SU-DHL-6 (cell line): Measurements from ENCODE around the gene MTREX.

Experiments
- H2AFZ ChIP-seq: fragments of 200-600 bp; sonication (generic); 2 replicates; pipeline ENCODE4 v1.6.1; 2014; ENCODE audit warnings: low read depth, mild to moderate bottlenecking, moderate library complexity, mixed read lengths, antibody characterized with exemption, low read length; ENCODE audit not compliant: severe bottlenecking
- H3F3A ChIP-seq: fragments of 200-600 bp; shearing (Covaris generic); 2 replicates; pipeline ENCODE4 v1.6.0; 2016; ENCODE audit warnings: antibody characterized with exemption, mild to moderate bottlenecking; ENCODE audit not compliant: insufficient read depth
- H3K27ac ChIP-seq: fragments of 200-600 bp; sonication (generic); 2 replicates; pipeline ENCODE4 v1.5.1; 2016; ENCODE audit warnings: low read depth, mild to moderate bottlenecking, low read length, moderate library complexity, mixed read lengths
- H3K27me3 ChIP-seq: fragments of 200-600 bp; sonication (generic), shearing (Covaris generic); 2 replicates; pipeline ENCODE4 v1.6.0; 2014; ENCODE audit warnings: mild to moderate bottlenecking, low read length
- H3K36me3 ChIP-seq: fragments of 200-600 bp; sonication (generic); 2 replicates; pipeline ENCODE4 v1.6.1; 2014; ENCODE audit warnings: mild to moderate bottlenecking, low read length, mixed read lengths
- H3K4me2 ChIP-seq: fragments of 300-600, 200-600 bp; shearing (Covaris generic), sonication (generic); 2 replicates; pipeline ENCODE4 v1.6.0; 2014; ENCODE audit warnings: low read length, low read depth, mild to moderate bottlenecking; ENCODE audit not compliant: poor library complexity, severe bottlenecking
- H3K4me3 ChIP-seq: fragments of 200-600 bp; sonication (generic); 2 replicates; pipeline ENCODE4 v1.5.1; 2014; ENCODE audit warnings: antibody characterized with exemption, low read length, mild to moderate bottlenecking, mixed read lengths; ENCODE audit not compliant: insufficient read depth, poor library complexity, severe bottlenecking
- H3K79me2 ChIP-seq: fragments of 200-600 bp; sonication (generic); 2 replicates; pipeline ENCODE4 v1.6.1; 2014; ENCODE audit warnings: mild to moderate bottlenecking, low read length, moderate library complexity; ENCODE audit not compliant: insufficient read depth
- H3K9ac ChIP-seq: fragments of 200-600 bp; sonication (generic); 2 replicates; pipeline ENCODE4 v1.7.0; 2014; ENCODE audit warnings: mild to moderate bottlenecking, low read length
- H3K9me2 ChIP-seq: fragments of 200-600 bp; sonication (generic); replicated peaks from 2 replicates; pipeline ENCODE4 v1.6.1; 2014; ENCODE audit warnings: low read length; ENCODE audit not compliant: insufficient read depth
- H3K9me3 ChIP-seq: fragments of 200-600 bp; sonication (generic); 2 replicates; pipeline ENCODE4 v1.6.1; 2014; ENCODE audit warnings: low read length, mixed read lengths; ENCODE audit not compliant: insufficient read depth
- H4K20me1 ChIP-seq: fragments of 200-600 bp; sonication (generic); 2 replicates; pipeline ENCODE4 v1.6.1; 2014; ENCODE audit warnings: low read depth, mild to moderate bottlenecking, antibody characterized with exemption, low read length, moderate library complexity, mixed read lengths
- EZH2phosphoT487 ChIP-seq: fragments of 200-600 bp; sonication (generic), shearing (Covaris generic); conservative IDR thresholded peaks from 2 replicates; pipeline ENCODE4 v1.6.1; 2018; ENCODE audit warnings: mild to moderate bottlenecking, antibody characterized with exemption, low read length, moderate library complexity, mixed read lengths
- TF ChIP-seq, protein P1 (sequence below): fragments of 200-600 bp; sonication (generic); IDR thresholded peaks from one replicate; pipeline ENCODE4 v1.5.1; 2017; ENCODE audit warnings: antibody characterized with exemption, mild to moderate bottlenecking, low read length, moderate library complexity; ENCODE audit not compliant: insufficient read depth, poor library complexity, severe bottlenecking

The MTREX gene

DNA sequence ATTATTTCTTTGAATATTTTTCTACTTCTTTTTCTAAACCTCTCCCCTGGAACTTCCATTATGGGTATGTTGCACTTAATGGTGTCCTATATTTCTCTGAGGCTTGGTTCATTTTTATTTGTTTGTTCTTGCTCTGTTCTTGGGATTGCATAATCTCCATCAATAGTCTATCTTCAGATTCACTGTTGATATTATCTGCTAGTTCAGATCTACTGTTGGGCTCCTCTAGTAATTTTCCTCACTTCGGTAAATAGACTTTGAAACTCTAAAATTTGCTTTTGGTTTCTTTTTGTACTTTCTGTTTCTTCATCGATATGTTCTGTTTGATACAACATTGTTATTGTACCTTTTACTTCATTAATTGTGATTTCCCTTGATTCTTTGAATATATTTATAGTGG lies 76.3 kb downstream of the MTREX start:
- no peak overlapping the region for H3K27ac ChIP-seq
- no peaks in the 10 kb centered on the region for H3K27me3 ChIP-seq
- no peaks in the 10 kb centered on the region; the same call in 1 of the 2 replicates for H4K20me1 ChIP-seq
- no peak overlapping the region for H3K9ac ChIP-seq
- H3K4me3 ChIP-seq = no peak overlapping the region
- H3K4me2 ChIP-seq = no peak overlapping the region
- H3K79me2 ChIP-seq = no peaks in the 10 kb centered on the region; the same call in 1 of the 2 replicates
- H3F3A ChIP-seq = 0 out of 2 replicates have a peak, but pooled peaks cover 6% of the 10 kb centered on the region
- H3K9me3 ChIP-seq = no peaks in the 10 kb centered on the region
- H2AFZ ChIP-seq = no peak overlapping the region
- no peak for TF ChIP-seq EZH2phosphoT487
- TF ChIP-seq, protein P1, sequence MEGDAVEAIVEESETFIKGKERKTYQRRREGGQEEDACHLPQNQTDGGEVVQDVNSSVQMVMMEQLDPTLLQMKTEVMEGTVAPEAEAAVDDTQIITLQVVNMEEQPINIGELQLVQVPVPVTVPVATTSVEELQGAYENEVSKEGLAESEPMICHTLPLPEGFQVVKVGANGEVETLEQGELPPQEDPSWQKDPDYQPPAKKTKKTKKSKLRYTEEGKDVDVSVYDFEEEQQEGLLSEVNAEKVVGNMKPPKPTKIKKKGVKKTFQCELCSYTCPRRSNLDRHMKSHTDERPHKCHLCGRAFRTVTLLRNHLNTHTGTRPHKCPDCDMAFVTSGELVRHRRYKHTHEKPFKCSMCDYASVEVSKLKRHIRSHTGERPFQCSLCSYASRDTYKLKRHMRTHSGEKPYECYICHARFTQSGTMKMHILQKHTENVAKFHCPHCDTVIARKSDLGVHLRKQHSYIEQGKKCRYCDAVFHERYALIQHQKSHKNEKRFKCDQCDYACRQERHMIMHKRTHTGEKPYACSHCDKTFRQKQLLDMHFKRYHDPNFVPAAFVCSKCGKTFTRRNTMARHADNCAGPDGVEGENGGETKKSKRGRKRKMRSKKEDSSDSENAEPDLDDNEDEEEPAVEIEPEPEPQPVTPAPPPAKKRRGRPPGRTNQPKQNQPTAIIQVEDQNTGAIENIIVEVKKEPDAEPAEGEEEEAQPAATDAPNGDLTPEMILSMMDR = no peak
- H3K36me3 ChIP-seq = peaks cover 61% of the 10 kb centered on the region
- no peaks in the 10 kb centered on the region for H3K9me2 ChIP-seq

DNA sequence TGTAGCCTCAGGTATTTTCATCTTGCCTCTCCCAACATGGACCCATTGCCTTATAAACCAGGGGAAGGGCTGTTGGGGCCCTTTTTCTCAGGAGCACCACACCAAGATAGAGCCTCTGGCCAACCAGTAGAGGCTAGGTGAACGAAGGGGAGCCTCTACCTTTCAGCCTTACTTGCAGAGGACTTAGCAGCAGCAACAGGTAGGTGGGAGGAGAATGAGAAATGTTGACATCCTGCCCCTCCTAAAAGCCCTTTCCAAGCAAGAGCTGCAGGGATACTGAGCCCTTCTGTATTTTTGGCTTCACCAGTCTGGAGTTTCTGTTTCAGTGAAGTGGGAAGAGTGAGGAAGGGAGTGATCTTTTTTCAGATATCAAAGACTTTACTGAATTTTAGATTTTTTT lies 77.4 kb downstream of the MTREX start:
- no peak overlapping the region for H3K4me3 ChIP-seq
- no peaks in the 10 kb centered on the region for H3K27me3 ChIP-seq
- H2AFZ ChIP-seq = no peak overlapping the region
- peaks cover 61% of the 10 kb centered on the region for H3K36me3 ChIP-seq
- TF ChIP-seq, protein P1 = no peak
- TF ChIP-seq EZH2phosphoT487 = no peak
- no peak overlapping the region for H3K4me2 ChIP-seq
- H4K20me1 ChIP-seq = no peaks in the 10 kb centered on the region; the same call in 1 of the 2 replicates
- no peaks in the 10 kb centered on the region for H3K9me3 ChIP-seq
- H3K9me2 ChIP-seq = no peaks in the 10 kb centered on the region
- no peak overlapping the region for H3K9ac ChIP-seq
- no peaks in the 10 kb centered on the region; the same call in 1 of the 2 replicates for H3K79me2 ChIP-seq
- H3K27ac ChIP-seq = no peak overlapping the region
- H3F3A ChIP-seq = 0 out of 2 replicates have a peak, but pooled peaks cover 6% of the 10 kb centered on the region

DNA sequence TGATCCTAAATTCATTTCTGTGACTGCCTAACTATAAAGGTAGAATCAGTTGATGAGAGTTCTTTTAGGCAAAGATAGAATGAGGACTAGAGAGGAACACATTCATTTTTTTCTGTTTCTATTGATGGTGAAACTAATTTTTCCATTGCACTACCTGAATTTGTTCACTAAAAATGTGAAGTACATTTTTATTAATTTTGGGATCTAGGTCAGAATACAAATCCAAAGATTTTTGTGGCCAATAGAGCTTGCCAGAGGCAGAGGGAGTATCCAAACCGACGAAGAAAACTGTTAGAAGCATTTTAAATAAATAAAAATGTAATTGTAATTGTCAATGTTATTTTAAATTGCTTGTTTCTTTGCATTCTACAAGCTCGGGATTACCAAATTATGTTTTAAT lies 78.1 kb downstream of the MTREX start:
- Histone ChIP-seq H3K9me3 (no peaks in the 10 kb centered on the region), H3K4me3 (no peak overlapping the region), H3K79me2 (no peaks in the 10 kb centered on the region; the same call in 1 of the 2 replicates), H3K27me3 (no peaks in the 10 kb centered on the region), H2AFZ (no peak overlapping the region), H3K36me3 (peaks cover 55% of the 10 kb centered on the region), H3K4me2 (no peak overlapping the region), H3K9me2 (no peaks in the 10 kb centered on the region), H4K20me1 (no peaks in the 10 kb centered on the region; the same call in 1 of the 2 replicates), H3K27ac (no peak overlapping the region), H3K9ac (no peak overlapping the region), H3F3A (0 out of 2 replicates have a peak, but pooled peaks cover 3% of the 10 kb centered on the region)
- TF ChIP-seq, protein P1 = no peak
- no peak for TF ChIP-seq EZH2phosphoT487

DNA sequence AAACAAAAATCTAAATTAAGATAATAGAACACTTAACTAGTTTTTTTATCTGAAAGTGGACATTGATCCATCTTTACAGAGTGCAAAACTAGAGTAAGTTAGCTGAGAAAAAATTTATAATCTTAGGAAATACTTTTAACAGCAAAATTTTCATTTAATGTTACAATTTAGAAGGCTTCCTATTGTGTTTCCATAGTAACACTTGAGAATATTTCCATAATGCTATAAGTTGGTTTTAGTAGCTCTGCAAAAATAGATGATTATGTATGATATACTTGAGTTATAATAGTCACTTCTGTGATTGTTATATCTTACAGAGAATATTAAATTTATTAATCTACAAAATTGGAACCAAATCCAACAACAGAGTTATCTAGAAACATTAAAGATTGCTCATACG lies 78.6 kb downstream of the MTREX start:
- no peaks in the 10 kb centered on the region for H4K20me1 ChIP-seq
- peaks cover 50% of the 10 kb centered on the region; the same call in 1 of the 2 replicates for H3K36me3 ChIP-seq
- H3K4me2 ChIP-seq = no peak overlapping the region
- H3K79me2 ChIP-seq = no peaks in the 10 kb centered on the region; the same call in 1 of the 2 replicates
- H2AFZ ChIP-seq = no peak overlapping the region
- no peaks in the 10 kb centered on the region for H3K27me3 ChIP-seq
- no peaks in the 10 kb centered on the region for H3F3A ChIP-seq
- no peaks in the 10 kb centered on the region for H3K9me3 ChIP-seq
- TF ChIP-seq, protein P1 = no peak
- TF ChIP-seq EZH2phosphoT487 = no peak
- no peak overlapping the region for H3K27ac ChIP-seq
- no peaks in the 10 kb centered on the region for H3K9me2 ChIP-seq
- H3K9ac ChIP-seq = no peak overlapping the region
- H3K4me3 ChIP-seq = no peak overlapping the region
